RPMI8226 (cell line): ENCODE results near the gene TMED5.
"Not testable (repeated sequence)": the region's sequence is repeated elsewhere in the genome, so short reads cannot be mapped to it uniquely, and the experiment has no call there.

ENCODE experiments used
- DNase-seq: peaks from one replicate; pipeline ENCODE4 v3.0.0-alpha.2; 2015

Gene TMED5

GRCh38 chr1:93179886-93180722 is at the start of gene TMED5:
TSS of gene TMED5 (minus strand) at chr1:93180413. CDS start at chr1:93180242, 171 bp downstream.
- DNase-seq, result peak; percentile 95

DNA sequence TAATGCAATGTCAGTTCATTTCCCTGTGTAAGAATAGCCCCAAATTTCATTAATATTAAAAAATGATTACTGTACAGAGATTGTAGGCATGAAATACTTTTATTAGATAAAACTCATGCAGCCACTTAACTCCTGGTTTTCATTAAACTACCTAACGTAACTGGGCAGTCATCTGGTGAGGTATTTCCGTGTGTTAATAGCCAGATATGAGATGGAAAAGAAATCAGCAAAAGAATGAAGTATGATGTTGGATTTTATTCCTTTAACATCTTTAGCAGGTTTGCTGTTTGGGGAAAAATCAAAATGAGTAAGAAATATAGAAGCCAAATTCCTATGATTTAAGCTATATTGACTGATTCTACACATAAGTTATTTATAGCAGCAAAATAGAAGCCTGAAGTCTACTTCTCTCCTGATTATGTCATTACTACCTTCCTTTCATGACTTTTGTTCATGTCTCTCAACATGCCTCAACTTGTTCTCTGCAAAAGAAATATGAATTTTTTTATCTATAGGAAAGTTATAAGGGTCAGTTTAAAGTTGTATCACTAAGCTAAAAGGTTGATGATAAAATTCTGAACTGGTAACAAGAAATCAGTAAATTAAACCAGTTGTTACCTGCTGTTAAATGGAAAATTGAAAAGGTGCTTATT is 42.9 kb upstream of the TMED5 start:
- no peak for DNase-seq

DNA sequence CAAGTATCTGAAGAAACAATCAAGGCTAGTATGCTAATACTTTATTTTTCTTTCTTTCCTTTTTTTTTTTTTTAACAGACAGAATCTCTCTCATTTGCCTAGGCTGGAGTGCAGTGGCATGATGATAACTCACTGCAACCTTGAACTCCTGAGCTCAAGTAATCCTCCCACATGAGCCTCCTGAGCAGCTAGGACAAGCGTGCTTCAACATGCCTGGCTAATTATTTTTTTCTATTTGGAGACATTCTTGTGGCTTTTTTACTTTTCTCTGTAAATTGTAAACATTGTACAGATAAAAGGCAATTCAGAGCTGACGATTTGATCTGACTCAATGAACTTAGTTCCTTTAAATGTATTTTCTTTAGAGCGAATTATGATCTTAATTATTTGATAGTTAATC is 41.7 kb upstream of the TMED5 start:
- DNase-seq, result no peak

- DNase-seq, result not testable (repeated sequence)
Measured at GRCh38 chr1:93220716-93221115, 40.5 kb upstream of the TMED5 start.

- peak; percentile 43 for DNase-seq
Measured at GRCh38 chr1:93219443-93219842, 39.2 kb upstream of the TMED5 start.

GRCh38 chr1:93215322-93215721 is 35.1 kb upstream of the TMED5 start:
- no peak for DNase-seq

DNA sequence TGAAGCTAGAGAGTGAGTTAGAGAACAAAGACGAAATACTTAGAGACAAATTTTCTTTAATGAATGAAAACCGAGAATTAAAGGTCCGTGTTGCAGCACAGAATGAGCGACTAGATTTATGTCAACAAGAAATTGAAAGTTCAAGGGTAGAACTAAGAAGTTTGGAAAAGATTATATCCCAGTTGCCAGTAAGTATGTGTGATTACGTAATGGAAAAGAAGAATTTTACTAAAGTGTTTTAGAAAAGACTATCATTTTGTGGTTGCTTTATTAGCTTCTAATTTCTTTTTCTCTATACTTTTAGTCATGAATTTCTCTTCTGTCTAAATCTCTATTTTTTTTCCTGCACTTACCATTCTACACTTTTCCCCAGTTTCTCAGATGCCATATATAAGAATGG is 27.0 kb upstream of the TMED5 start:
- DNase-seq, result no peak

- no peak for DNase-seq
Measured at GRCh38 chr1:93206567-93206954, 26.3 kb upstream of the TMED5 start.

DNA sequence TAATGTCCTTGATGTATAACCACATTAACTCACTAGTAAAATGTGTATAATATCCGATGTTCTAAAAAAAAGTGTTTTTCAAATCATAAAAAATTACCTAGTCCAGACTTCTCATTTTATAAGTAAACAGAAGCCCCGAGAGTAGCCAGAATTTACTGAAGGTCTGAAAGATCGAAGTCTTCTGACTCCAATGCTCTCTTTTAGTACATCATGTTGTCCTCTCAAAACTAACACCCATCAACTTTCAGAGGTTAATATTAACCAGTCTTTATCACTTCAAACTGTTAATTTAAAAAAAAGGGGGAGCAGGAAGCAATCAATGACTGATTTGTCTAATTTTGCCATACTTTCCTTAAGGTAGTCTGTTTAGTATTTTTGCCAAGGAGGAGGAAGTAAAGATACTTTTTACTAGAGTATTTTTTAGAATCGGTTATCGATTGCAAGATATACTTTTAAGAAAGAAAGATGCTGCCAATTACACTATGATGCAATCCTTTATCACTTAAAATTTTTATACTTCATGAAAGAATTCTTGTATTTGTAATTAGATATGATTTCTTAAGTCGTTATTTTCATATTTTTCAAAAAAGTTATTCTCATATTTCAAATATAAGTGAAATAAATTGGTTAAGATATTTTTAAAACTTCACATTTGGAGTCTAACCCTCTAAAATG is 25.8 kb upstream of the TMED5 start:
- no peak for DNase-seq

GRCh38 chr1:93200714-93201113 is 20.5 kb upstream of the TMED5 start:
- DNase-seq, result no peak

GRCh38 chr1:93200086-93200620 is 19.9 kb upstream of the TMED5 start:
- no peak for DNase-seq

DNA sequence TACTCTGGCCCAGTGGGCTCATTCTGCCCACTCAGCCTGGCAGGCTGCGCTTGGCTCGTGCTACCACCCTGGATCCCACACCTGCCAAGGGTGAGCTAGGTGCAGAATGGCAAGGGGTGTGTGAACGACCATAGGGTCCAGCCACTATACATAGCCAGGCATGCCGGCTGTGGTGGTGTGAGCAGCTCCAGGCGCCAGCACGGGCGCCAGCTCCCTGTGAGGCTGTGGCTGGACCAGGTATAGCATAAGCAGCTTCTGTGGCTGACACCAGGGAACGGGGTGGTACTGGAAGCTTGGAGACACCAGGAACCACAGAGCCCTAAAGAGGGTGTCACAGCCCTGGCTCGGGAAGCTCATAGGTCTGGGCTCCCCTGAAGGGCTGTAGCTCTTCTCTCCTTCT is 18.9 kb upstream of the TMED5 start:
- DNase-seq, result no peak

GRCh38 chr1:93196591-93196990 is 16.4 kb upstream of the TMED5 start:
- no peak for DNase-seq

- DNase-seq, result no peak
Measured at GRCh38 chr1:93194231-93194990, 14.2 kb upstream of the TMED5 start.

- no peak for DNase-seq
Measured at GRCh38 chr1:93190432-93190831, 10.2 kb upstream of the TMED5 start.

GRCh38 chr1:93186667-93187066 is 6.5 kb upstream of the TMED5 start:
- no peak for DNase-seq

- peak; percentile 66 for DNase-seq
Measured at GRCh38 chr1:93180723-93181613, 755 bp upstream of the TMED5 start, which contains the start of gene CCDC18. TSS of gene CCDC18 (plus strand) at chr1:93180724. CDS start at chr1:93183362, 2,638 bp downstream.

- DNase-seq, result peak; percentile 12
Measured at GRCh38 chr1:93178418-93178817, 1.8 kb downstream of the TMED5 start.

- no peak for DNase-seq
Measured at GRCh38 chr1:93177991-93178390, 2.2 kb downstream of the TMED5 start.

- not testable (repeated sequence) for DNase-seq
Measured at GRCh38 chr1:93174638-93175037, 5.6 kb downstream of the TMED5 start.

GRCh38 chr1:93172778-93173177 is 7.4 kb downstream of the TMED5 start:
- no peak for DNase-seq
